ENCODE results near the gene PLIN5.
"Not testable (repeated sequence)": the region's sequence is repeated elsewhere in the genome, so short reads cannot be mapped to it uniquely, and the experiment has no call there.

The PLIN5 gene

DNA sequence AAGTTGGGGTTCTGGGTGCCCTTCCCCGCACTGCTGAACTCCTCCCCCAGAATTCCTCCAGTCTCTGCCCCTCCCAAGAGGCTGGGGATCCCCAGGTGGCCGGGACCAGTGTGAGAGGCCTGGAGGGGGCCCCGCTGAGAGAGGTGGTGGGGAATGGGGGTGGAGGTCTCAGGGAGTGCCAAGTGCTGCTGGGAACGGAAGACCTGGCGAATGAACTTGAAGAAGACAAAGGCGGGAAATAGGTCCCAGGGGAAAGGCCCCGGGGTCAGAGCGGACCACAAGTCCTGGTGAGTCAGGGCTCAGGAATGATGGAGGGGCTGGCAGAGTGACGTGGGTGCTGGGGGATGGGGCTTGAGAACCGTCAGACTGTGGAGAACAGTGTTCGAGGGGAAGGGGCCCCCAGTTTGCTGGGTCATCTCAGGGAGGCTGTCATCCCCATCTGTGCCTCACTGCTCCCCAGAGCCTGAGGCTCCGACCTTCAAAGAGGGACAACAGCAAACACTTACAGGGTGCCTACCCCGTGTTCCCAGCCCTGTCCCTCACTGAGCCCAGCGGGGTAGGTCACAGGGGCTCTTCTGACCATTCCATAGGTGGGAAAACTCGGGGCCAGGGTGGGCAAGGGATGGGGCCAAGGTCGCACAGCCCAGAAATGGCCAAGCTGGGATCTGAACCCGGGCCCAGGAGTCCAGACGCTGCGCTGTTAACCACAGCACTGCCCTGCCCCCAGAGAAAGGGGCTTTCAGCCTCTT, 40.4 kb upstream of the PLIN5 start:
- Mint-ChIP-seq H3K4me1 (ENCODE audit: low read depth) (peaks cover 12% of the 10 kb centered on the region), H3K36me3 (ENCODE audit: low read depth) (no peaks in the 10 kb centered on the region), H3K27ac (no peak overlapping the region), H3K4me3 (no peak overlapping the region), H3K9me3 (no peaks in the 10 kb centered on the region), H3K27me3 (peaks cover 41% of the 10 kb centered on the region)

DNA sequence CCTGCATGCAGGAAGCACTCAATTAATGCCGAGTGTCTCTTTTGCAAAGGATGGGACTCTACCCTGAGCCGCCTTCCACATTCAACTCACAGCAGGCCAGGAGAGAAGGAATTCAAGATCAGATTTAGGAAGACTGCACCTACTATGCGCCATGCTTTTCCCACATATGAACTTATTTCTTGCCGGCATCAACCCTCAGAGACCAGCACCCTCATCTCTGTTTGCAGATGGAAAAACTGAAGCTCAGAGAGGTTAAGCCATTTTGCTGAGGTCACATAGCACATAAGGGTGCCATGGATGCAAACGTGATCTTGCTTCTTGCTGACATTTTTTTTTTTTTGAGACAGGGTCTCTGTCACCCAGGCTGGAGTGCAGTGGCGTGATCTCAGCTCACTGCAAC, 38.7 kb upstream of the PLIN5 start:
- Mint-ChIP-seq H3K9me3 (no peaks in the 10 kb centered on the region), H3K27me3 (peaks cover 27% of the 10 kb centered on the region), H3K27ac (no peak overlapping the region), H3K36me3 (ENCODE audit: low read depth) (no peaks in the 10 kb centered on the region), H3K4me1 (ENCODE audit: low read depth) (peaks cover 12% of the 10 kb centered on the region), H3K4me3 (no peak overlapping the region)

DNA sequence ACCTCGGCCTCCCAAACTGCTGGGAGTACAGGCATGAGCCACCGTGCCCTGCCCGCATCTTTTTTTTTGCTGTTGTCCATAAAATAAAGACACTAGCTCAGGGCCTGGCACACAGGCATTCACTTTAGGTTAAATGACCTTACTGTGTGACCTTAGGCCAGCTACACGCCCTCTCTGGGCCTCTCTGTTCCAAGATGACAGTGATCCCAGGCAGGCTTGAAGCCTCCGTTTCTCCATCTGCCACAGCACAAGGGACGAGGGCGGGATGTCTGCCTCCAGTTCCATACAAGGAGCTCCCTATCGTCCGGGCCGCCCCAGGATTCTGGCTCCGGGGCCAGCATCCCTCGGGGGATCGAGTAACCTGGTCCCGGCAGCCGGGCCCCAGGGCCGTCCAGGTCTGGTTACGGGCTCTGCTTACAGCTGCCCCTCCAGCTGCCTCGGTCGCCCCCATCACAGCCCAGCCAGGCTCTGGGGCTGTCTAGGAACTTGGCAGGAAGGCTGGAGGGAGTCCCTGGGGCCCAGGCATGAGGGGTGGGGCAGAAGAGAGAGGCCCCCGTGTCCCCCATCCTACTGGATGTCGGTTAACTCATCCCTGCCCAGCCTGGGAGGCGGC, 36.4 kb upstream of the PLIN5 start:
- peaks cover 12% of the 10 kb centered on the region for H3K4me1 Mint-ChIP-seq (ENCODE audit: low read depth)
- no peak overlapping the region for H3K4me3 Mint-ChIP-seq
- no peak overlapping the region for H3K27ac Mint-ChIP-seq
- H3K27me3 Mint-ChIP-seq: peaks cover 16% of the 10 kb centered on the region
- no peaks in the 10 kb centered on the region for H3K36me3 Mint-ChIP-seq (ENCODE audit: low read depth)
- no peaks in the 10 kb centered on the region for H3K9me3 Mint-ChIP-seq

DNA sequence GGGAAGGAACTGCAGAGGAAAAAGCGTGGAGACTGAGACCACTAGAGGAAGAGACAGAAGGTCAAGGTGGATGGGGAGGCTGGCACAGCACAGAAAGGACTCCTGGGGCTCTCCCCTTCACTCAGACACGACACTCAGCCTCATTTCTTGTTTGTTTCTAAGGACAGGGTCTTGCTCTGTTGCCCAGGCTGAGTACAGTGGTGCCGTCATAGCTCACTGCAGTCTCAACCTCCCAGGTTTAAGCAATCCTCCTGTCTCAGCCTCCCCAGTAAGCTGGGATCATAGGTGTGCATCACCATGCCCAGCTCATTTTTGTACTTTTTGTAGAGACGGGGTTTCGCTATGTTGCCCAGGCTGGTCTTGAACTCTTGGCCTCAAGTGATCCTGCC, 35.9 kb upstream of the PLIN5 start:
- Mint-ChIP-seq H3K36me3 (ENCODE audit: low read depth) (no peaks in the 10 kb centered on the region), H3K4me1 (ENCODE audit: low read depth) (peaks cover 11% of the 10 kb centered on the region), H3K27me3 (peaks cover 11% of the 10 kb centered on the region), H3K9me3 (no peaks in the 10 kb centered on the region), H3K27ac (no peak overlapping the region), H3K4me3 (no peak overlapping the region)

DNA sequence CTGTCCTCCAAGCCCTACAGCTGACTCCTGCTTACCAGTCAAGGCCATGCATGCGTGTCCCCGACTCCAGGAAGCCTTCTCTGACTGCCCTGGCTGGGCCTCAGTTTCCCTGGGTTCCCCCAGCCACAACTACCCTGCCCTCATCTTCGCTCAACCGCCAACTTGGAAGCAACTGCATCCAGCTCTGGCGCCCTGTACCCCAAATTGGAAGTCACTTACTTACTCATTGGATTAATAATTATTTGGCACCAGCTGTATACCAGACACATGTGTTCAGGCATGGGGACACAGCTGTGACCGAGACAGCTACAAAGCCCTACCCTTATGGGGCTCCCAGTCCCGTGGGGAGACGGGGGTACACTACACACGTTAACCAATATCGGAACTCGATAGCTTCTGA, 35.4 kb upstream of the PLIN5 start:
- Mint-ChIP-seq H3K36me3 (ENCODE audit: low read depth) (no peaks in the 10 kb centered on the region), H3K9me3 (no peaks in the 10 kb centered on the region), H3K4me3 (no peak overlapping the region), H3K27ac (no peak overlapping the region), H3K4me1 (ENCODE audit: low read depth) (peaks cover 6% of the 10 kb centered on the region), H3K27me3 (peaks cover 6% of the 10 kb centered on the region)

DNA sequence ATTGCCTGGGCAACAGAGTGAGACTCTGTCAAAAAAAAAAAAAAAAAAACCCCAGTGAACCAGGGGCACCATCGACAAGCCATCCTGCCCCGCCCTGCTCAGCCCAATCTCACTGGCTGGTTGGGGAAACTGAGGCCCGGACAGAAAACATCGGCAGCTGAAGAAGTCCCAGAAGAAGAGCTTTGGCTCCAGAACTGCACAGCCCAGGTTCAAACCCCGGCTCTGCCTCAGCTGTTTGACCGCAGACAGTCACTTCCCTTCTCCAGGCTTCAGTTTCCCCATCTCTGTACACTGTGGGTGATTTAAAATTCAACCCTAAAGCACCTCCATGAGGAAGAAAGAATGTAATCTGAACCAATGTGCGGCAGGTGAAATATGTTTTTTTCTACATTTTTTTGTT, 33.9 kb upstream of the PLIN5 start:
- H3K4me3 Mint-ChIP-seq: no peak overlapping the region
- H3K27me3 Mint-ChIP-seq: no peaks in the 10 kb centered on the region
- no peaks in the 10 kb centered on the region for H3K9me3 Mint-ChIP-seq
- no peaks in the 10 kb centered on the region for H3K36me3 Mint-ChIP-seq (ENCODE audit: low read depth)
- no peaks in the 10 kb centered on the region for H3K4me1 Mint-ChIP-seq (ENCODE audit: low read depth)
- H3K27ac Mint-ChIP-seq: no peak overlapping the region

DNA sequence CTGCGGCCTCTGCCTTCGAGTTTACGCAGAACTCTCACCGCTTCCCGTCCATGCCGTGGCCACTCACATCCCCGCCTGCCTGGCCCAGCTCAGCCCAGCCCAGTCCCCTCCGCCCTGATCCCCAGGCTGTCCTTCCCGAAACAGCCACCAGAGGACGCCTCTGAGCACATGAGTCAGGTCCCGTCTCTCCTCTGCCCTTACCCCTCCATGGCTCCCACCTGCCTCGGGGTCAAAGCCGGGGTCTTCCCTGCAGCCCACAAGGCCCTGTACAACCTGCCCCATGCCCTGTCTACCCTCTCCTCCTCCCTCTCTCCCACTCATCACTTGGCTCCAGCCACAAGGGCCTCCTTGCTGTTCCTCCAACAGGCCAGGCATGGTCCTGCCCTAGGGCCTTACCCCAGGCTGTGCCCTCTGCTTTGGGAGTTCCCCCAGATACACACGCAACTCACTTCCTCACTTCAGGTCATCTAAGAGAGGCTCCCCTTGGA, 32.6 kb upstream of the PLIN5 start:
- no peaks in the 10 kb centered on the region for H3K9me3 Mint-ChIP-seq
- H3K4me3 Mint-ChIP-seq: no peak overlapping the region
- H3K27me3 Mint-ChIP-seq: no peaks in the 10 kb centered on the region
- H3K27ac Mint-ChIP-seq: no peak overlapping the region
- no peaks in the 10 kb centered on the region for H3K36me3 Mint-ChIP-seq (ENCODE audit: low read depth)
- H3K4me1 Mint-ChIP-seq (ENCODE audit: low read depth): no peaks in the 10 kb centered on the region

DNA sequence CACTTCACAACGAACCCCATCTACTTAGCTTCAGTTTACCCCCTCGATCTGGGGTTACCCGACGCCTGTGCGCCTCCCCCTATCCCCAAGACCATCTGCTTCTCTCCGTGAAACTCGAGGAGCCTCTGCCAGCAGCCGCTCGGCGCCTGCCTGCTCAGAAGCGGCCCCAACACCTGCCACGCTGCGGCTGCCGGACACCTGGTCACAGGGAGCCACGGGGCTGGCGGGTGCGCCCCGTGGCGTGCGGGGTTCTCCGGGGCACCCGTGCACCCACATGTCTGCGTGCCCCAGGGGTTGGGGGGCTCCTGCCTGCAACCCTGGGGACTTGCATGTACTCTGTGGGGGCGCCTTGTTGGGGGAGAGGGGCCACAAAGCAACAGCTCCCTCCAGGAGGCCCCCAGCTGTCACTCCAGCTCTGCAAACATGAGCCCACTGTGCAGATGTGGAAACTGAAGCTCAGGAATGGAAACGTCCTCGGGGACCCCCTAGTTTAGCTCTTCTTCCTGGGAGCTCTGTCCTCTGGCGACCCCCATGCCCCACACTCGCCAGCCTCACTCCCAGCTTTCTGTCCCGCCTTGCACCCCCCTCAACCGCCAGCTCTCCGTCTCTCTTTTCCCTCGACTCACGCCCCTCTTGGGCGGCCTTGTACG, 31.5 kb upstream of the PLIN5 start:
- Mint-ChIP-seq H3K4me1 (ENCODE audit: low read depth) (no peaks in the 10 kb centered on the region), H3K9me3 (no peaks in the 10 kb centered on the region), H3K4me3 (no peak overlapping the region), H3K27me3 (no peaks in the 10 kb centered on the region), H3K27ac (no peak overlapping the region), H3K36me3 (ENCODE audit: low read depth) (no peaks in the 10 kb centered on the region)

DNA sequence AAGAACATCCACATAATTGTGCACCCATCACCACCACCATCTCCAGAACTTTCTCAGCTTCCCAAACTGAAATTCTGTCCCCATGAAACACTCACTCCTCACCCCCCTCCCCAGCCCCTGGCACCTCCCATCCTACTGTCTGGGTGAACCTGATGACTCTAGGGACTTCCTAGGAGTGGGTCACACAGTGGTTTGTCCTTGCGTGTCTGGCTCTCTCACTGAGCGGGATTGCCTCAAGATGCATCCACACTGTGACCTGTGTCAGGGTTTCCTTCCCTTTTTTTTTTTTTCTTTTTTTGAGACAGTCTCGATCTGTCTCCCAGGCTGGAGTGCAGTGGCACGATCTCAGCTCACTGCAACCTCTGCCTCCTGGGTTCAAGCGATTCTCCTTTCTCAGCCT, 28.5 kb upstream of the PLIN5 start:
- not testable (repeated sequence) for H3K4me3 Mint-ChIP-seq; H3K27ac Mint-ChIP-seq; H3K27me3 Mint-ChIP-seq; H3K9me3 Mint-ChIP-seq; H3K4me1 Mint-ChIP-seq (ENCODE audit: low read depth); H3K36me3 Mint-ChIP-seq (ENCODE audit: low read depth)

DNA sequence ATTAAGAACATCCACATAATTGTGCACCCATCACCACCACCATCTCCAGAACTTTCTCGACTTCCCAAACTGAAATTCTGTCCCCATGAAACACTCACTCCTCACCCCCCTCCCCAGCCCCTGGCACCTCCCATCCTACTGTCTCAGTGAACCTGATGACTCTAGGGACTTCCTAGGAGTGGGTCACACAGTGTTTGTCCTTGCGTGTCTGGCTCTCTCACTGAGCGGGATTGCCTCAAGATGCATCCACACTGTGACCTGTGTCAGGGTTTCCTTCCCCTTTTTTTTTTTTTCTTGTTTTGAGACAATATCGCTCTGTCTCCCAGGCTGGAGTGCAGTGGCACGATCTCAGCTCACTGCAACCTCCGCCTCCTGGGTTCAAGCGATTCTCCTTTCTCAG, 27.1 kb upstream of the PLIN5 start:
- not testable (repeated sequence) for H3K4me1 Mint-ChIP-seq (ENCODE audit: low read depth); H3K27ac Mint-ChIP-seq; H3K27me3 Mint-ChIP-seq; H3K9me3 Mint-ChIP-seq; H3K4me3 Mint-ChIP-seq; H3K36me3 Mint-ChIP-seq (ENCODE audit: low read depth)

DNA sequence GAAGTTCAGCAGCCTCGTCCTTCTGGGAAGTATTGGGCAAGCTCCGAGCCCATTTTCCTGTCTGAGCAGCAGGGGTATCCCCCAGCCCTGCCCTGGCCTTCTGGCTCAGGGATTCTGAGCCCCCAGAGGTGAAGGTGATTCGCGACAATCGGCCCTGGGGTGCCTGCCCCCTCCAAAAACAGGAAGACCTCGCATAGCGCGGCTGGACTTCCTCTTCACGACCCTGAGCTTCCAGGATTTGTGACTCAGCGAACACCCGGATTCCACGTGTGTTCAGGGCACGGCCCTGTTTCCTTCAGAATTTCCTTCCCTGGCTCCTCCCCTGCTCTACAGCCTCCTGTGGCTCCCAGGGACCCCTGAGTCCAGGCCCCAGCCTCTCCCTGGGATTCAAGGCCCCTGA, 24.5 kb upstream of the PLIN5 start, which contains the start of gene SEMA6B:
Gene SEMA6B (minus strand): TSS at position 116 of the 400 bp plus-strand sequence. CDS start 1,227 bp downstream, outside the sequence.
- Mint-ChIP-seq H3K36me3 (ENCODE audit: low read depth) (no peaks in the 10 kb centered on the region), H3K27me3 (no peaks in the 10 kb centered on the region), H3K9me3 (no peaks in the 10 kb centered on the region), H3K4me3 (no peak within 1 kb of the TSS), H3K4me1 (ENCODE audit: low read depth) (no peaks in the 10 kb centered on the region), H3K27ac (no peak within 1 kb of the TSS)

DNA sequence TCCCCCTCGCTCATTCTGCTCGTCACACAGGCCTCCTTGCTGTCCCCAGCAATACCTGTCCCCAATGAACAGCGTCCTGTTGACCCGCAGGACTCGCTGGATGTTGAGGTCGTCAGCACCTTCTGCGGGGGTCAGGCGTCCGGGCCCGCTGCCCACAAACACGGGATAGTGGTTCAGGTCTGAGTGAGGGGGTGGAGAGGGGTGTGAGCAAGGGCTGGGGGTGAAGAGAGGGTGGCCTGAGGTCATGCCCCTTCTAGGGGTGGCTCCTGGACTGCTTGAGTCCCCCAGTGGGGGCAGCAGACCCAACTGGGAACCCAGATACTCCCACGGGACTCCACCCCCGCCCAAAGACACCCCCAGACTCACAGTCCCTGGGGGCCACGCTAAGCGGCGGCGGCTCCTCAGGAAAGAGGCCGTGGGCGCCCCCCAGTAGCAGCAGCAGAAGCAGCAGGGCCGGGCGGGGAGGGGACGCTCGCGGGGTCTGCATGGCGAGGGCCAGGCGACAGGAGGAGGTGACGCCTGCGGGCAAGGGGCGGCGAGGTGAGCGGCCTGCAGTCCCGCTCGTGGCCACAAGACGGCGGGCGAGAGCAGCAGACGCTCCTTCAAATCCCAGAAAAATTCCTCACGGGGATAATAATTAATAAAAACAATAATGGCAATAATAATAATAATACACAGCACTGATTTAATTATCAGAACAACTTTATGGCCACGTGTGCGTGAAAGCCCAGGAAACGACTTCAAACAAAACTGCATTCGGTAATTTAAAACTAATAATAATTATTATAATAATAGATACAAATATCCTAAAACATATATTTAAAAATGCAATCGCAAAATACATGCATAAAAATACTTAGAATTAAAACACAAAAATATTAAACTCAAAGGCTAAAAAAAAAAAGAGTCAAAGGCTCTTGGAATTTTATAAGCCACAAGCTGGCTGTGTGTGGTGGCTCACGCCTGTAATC, 23.2 kb upstream of the PLIN5 start:
- Mint-ChIP-seq H3K36me3 (ENCODE audit: low read depth) (no peaks in the 10 kb centered on the region), H3K27me3 (no peaks in the 10 kb centered on the region), H3K4me1 (ENCODE audit: low read depth) (no peaks in the 10 kb centered on the region), H3K9me3 (no peaks in the 10 kb centered on the region), H3K27ac (no peak overlapping the region), H3K4me3 (no peak overlapping the region)

DNA sequence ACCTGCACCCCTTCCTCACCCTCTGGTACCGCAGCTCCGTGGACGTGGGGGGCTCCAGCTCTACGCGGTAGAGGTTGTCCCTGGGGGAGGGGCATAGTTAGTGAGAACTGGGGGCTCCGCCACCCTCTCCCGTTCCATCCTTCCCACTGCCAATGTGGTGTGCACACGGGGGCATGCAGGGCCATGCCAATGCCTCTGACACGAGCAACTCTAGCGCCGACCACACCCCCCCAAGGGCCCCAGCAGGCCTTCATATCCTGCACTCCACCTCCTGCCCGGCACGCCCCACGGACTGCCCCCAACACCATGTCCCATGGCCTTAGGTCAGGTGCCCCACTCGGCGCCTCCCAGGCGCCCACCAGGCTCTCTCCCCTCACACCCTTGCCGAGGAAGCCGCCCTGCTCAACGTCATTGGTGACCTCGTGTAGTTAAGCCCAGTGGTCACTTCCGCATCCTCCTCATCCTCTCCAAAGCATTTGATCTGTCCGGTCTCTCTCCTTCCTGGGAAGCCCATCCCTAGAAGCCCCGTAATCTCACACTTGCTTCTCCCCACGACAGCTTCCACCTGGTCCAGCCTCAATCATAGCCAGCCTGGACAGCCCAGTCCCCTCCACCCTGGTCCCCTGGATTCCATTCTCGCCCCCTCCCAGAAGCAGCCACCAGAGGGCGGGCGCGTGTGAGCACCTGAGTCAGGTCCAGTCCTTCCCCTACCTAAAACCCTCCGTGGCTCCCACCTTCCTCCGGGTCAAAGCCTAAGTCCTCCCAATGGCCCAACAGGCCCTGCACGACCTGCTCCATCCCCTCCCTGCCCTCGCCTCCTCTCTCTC, 22.3 kb upstream of the PLIN5 start:
- no peak overlapping the region for H3K4me3 Mint-ChIP-seq
- H3K27ac Mint-ChIP-seq: no peak overlapping the region
- H3K36me3 Mint-ChIP-seq (ENCODE audit: low read depth): no peaks in the 10 kb centered on the region
- no peaks in the 10 kb centered on the region for H3K27me3 Mint-ChIP-seq
- no peaks in the 10 kb centered on the region for H3K9me3 Mint-ChIP-seq
- H3K4me1 Mint-ChIP-seq (ENCODE audit: low read depth): no peaks in the 10 kb centered on the region

DNA sequence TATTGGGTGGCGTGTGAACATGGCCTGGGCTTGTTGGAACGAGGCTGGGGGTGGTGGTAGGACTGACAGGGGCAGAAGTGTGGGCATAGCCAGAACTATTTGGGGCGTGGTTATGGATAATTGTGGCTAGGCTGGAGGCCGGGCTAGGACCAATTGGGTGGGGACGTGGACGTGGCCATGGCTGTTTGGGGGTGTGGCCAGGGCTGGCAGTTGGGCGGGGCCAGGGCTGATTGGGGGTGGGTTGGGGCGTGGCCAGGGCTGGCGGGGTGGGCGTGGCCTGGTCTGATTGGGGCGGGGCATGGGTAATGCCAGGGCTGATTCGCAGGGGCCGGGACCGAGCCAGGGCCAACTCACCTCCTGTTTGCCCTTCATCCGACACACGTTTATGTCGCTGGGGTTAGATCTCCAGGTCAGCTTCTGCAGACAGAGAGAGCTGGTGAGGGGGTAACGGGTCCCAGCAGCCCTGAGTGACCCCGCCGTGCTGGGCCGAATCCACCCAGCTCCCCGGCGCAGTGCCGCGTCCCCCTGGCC, 21.6 kb upstream of the PLIN5 start:
- no peaks in the 10 kb centered on the region for H3K9me3 Mint-ChIP-seq
- H3K27ac Mint-ChIP-seq: no peak overlapping the region
- no peaks in the 10 kb centered on the region for H3K4me1 Mint-ChIP-seq (ENCODE audit: low read depth)

More for the DNA sequence above, 21.6 kb upstream of the PLIN5 start:
- no peak overlapping the region for H3K4me3 Mint-ChIP-seq
- H3K27me3 Mint-ChIP-seq: no peaks in the 10 kb centered on the region
- H3K36me3 Mint-ChIP-seq (ENCODE audit: low read depth): no peaks in the 10 kb centered on the region
